IMR-90 (cell line): ENCODE measurements around the gene DCAKD. TPM values are rescaled to one million over a fixed set of nuclear protein-coding genes. Genes with fewer than 3 reads are reported as not detected.

Experiments
- ATAC-seq: fragments of 200-7000 bp; cut with Tn5 transposase; 2 replicates; pipeline ENCODE4 v1.9.1; 2020; ENCODE audit warnings: low read depth, mild to moderate bottlenecking, moderate library complexity
- BruUV-seq: library from RNA; stranded (reverse); fragments of 400-500 nt; replicated peaks from 2 replicates; lab custom pipeline; 2021; lab: Mats Ljungman, UMichigan
- CTCF ChIA-PET: fragments of 300-600 bp; formaldehyde crosslinking; extraction: SDS; loops from one replicate; lab custom pipeline; 2021; ENCODE audit warnings: antibody characterized with exemption; lab: Yijun Ruan, JAX
- POLR2A ChIA-PET: fragments of 300-600 bp; sonication (Branson Sonifier 250); formaldehyde crosslinking; loops from one replicate; lab custom pipeline; 2022; ENCODE audit warnings: antibody characterized with exemption; ENCODE audit not compliant: unreplicated experiment; lab: Charles Lee
- DNase-seq: peaks from one replicate; pipeline ENCODE4 v3.0.0; 2013
- H2AFZ ChIP-seq: replicated peaks from 2 replicates; pipeline ENCODE3; 2013; ENCODE audit warnings: low read length, mild to moderate bottlenecking; ENCODE audit not compliant: poor library complexity
- H2AK5ac ChIP-seq: 2 replicates; pipeline ENCODE4 v1.6.1; 2013; ENCODE audit warnings: low read depth, low read length, inconsistent platforms
- H2AK9ac ChIP-seq: replicated peaks from 2 replicates; pipeline ENCODE3; 2013; ENCODE audit warnings: mild to moderate bottlenecking, low read depth, low read length, moderate library complexity; ENCODE audit not compliant: poor library complexity
- H2BK120ac ChIP-seq: 2 replicates; pipeline ENCODE4 v1.6.1; 2013; ENCODE audit warnings: low read depth, low read length, inconsistent platforms
- H2BK15ac ChIP-seq: 3 replicates; pipeline ENCODE4 v1.6.1; 2013; ENCODE audit warnings: low read depth, low read length, inconsistent platforms
- H2BK20ac ChIP-seq: 2 replicates; pipeline ENCODE4 v1.6.1; 2013; ENCODE audit warnings: low read depth, mild to moderate bottlenecking, inconsistent platforms, low read length, moderate library complexity
- H2BK5ac ChIP-seq: 2 replicates; pipeline ENCODE4 v1.6.1; 2013; ENCODE audit warnings: mild to moderate bottlenecking, low read depth, low read length, inconsistent platforms; ENCODE audit not compliant: poor library complexity, severe bottlenecking
- H3K14ac ChIP-seq: replicated peaks from 2 replicates; pipeline ENCODE4 v1.6.1; 2013; ENCODE audit warnings: low read depth, low read length, inconsistent platforms
- H3K18ac ChIP-seq: 2 replicates; pipeline ENCODE4 v1.6.1; 2013; ENCODE audit warnings: low read depth, low read length, control low read depth
- H3K23ac ChIP-seq: 2 replicates; pipeline ENCODE4 v1.6.1; 2013; ENCODE audit warnings: low read depth, low read length, inconsistent platforms
- H3K27ac ChIP-seq: 2 replicates; pipeline ENCODE4 v1.5.1; 2013; ENCODE audit warnings: mild to moderate bottlenecking, control low read depth, low read length; ENCODE audit not compliant: insufficient read depth
- H3K27me3 ChIP-seq: 2 replicates; pipeline ENCODE4 v1.6.1; 2013; ENCODE audit warnings: low read length; ENCODE audit not compliant: control insufficient read depth, insufficient read depth
- H3K36me3 ChIP-seq: 2 replicates; pipeline ENCODE4 v1.6.1; 2013; ENCODE audit warnings: low read length, mixed read lengths; ENCODE audit not compliant: control insufficient read depth, insufficient read depth
- H3K4ac ChIP-seq: 2 replicates; pipeline ENCODE4 v1.6.1; 2013; ENCODE audit warnings: low read depth, low read length, inconsistent platforms
- H3K4me1 ChIP-seq: 2 replicates; pipeline ENCODE4 v1.6.1; 2013; ENCODE audit warnings: low read length, mixed read lengths; ENCODE audit not compliant: control insufficient read depth, insufficient read depth
- H3K4me2 ChIP-seq: 2 replicates; pipeline ENCODE4 v1.6.1; 2013; ENCODE audit warnings: low read depth, mild to moderate bottlenecking, control low read depth, low read length, moderate library complexity
- H3K4me3 ChIP-seq: 2 replicates; pipeline ENCODE4 v1.5.1; 2013; ENCODE audit warnings: low read depth, mild to moderate bottlenecking, control low read depth, low read length, moderate library complexity; ENCODE audit not compliant: insufficient read depth
- H3K56ac ChIP-seq: 2 replicates; pipeline ENCODE4 v1.6.1; 2013; ENCODE audit warnings: low read length, inconsistent platforms; ENCODE audit not compliant: insufficient read depth; ENCODE audit errors: extremely low read depth
- H3K79me1 ChIP-seq, 2 experiments: 2 replicates each; pipeline ENCODE4 v1.6.1; 2013; ENCODE audit warnings: low read length in 2 of 2, inconsistent platforms in 1 of 2, low read depth in 1 of 2
- H3K9ac ChIP-seq: 2 replicates; pipeline ENCODE4 v1.6.1; 2013; ENCODE audit warnings: low read depth, low read length, control low read depth
- H3K9me1 ChIP-seq: 2 replicates; pipeline ENCODE4 v1.6.1; 2013; ENCODE audit warnings: low read length, inconsistent platforms; ENCODE audit not compliant: insufficient read depth
- H3K9me3 ChIP-seq: 2 replicates; pipeline ENCODE4 v1.6.1; 2013; ENCODE audit warnings: low read length; ENCODE audit not compliant: control insufficient read depth, insufficient read depth
- H4K20me1 ChIP-seq: 2 replicates; pipeline ENCODE4 v1.6.1; 2013; ENCODE audit warnings: low read length, inconsistent platforms; ENCODE audit not compliant: insufficient read depth
- H4K5ac ChIP-seq: 2 replicates; pipeline ENCODE4 v1.6.1; 2013; ENCODE audit warnings: mild to moderate bottlenecking, low read depth, low read length, control low read depth
- H4K8ac ChIP-seq, 2 experiments: 2 replicates each; pipeline ENCODE4 v1.6.1; 2013; ENCODE audit warnings: low read depth in 2 of 2, low read length in 2 of 2, control low read depth in 1 of 2, inconsistent platforms in 1 of 2
- H4K91ac ChIP-seq: 2 replicates; pipeline ENCODE4 v1.6.1; 2013; ENCODE audit warnings: low read depth, low read length, inconsistent platforms; ENCODE audit not compliant: insufficient read depth
- BHLHE40 ChIP-seq: fragments of 150-350 bp; IDR thresholded peaks from 2 replicates; pipeline ENCODE4 v1.6.1; 2016; ENCODE audit warnings: mild to moderate bottlenecking, low read depth, low read length
- FOS ChIP-seq: fragments of 150-350 bp; IDR thresholded peaks from 2 replicates; pipeline ENCODE4 v1.6.1; 2016; ENCODE audit warnings: low read depth, low read length
- MAZ ChIP-seq: IDR thresholded peaks from 2 replicates; pipeline ENCODE4 v1.6.1; 2012; ENCODE audit warnings: low read depth, mild to moderate bottlenecking, low read length, improper control_type of control experiment, moderate library complexity, borderline replicate concordance
- POLR2A ChIP-seq: IDR thresholded peaks from 2 replicates; pipeline ENCODE4 v1.6.1; 2012; ENCODE audit warnings: mild to moderate bottlenecking, low read depth, low read length
- RAD21 ChIP-seq: IDR thresholded peaks from 2 replicates; pipeline ENCODE4 v1.6.1; 2012; ENCODE audit warnings: low read length, improper control_type of control experiment
- RFX5 ChIP-seq: IDR thresholded peaks from 2 replicates; pipeline ENCODE4 v1.8.0; 2012; ENCODE audit warnings: low read depth, mild to moderate bottlenecking, low read length, moderate library complexity
- SMC3 ChIP-seq: fragments of 150-350 bp; IDR thresholded peaks from 2 replicates; pipeline ENCODE4 v1.6.1; 2016; ENCODE audit warnings: low read depth, mild to moderate bottlenecking, antibody characterized with exemption, low read length, moderate library complexity
- WGBS, 2 experiments: methylation state at CpG; one replicate each; pipeline versions ENCODE4 v1.1.5 to v1.1.7; 2013; ENCODE audit warnings: missing lambda C conversion rate in 2 of 2; ENCODE audit not compliant: insufficient read length in 1 of 2; ENCODE audit errors: extremely low coverage in 2 of 2; 5-methylcytosine and 5-hydroxymethylcytosine counted together
- dilution Hi-C: fragments of 300-500 bp; cut with HindIII; formaldehyde crosslinking; loops from one replicate; pipeline ENCODE4 v1.14.3; 2018; ENCODE audit warnings: low sequenced_read_pairs; ENCODE audit not compliant: unreplicated experiment
- in situ Hi-C: fragments of 300-500 bp; cut with MboI; formaldehyde crosslinking; loops from 3 replicates; pipeline ENCODE4 v1.14.3; 2019; ENCODE audit warnings: low sequenced_read_pairs, inconsistent platforms, mixed read lengths
- intact Hi-C: fragments of 100-400 bp; cut with micrococcal nuclease; formaldehyde crosslinking; loops from 2 replicates; pipeline ENCODE4 v1.10.0; 2022
- polyA plus RNA-seq, 3 experiments: library from polyadenylated mRNA; depleted of rRNA; stranded (reverse); fragments of >200 nt; gene quantifications; 2 replicates each; pipeline ENCODE4 v1.2.3, GENCODE V29; 2012; ENCODE audit warnings: low replicate concordance in 1 of 3
- total RNA-seq: library from RNA; depleted of rRNA; stranded (reverse); fragments of >200 nt; gene quantifications from 2 replicates; pipeline ENCODE4 v1.2.3, GENCODE V29; 2012
- TF ChIP-seq, protein P1 (sequence below): conservative IDR thresholded peaks from 2 replicates; pipeline ENCODE4 v1.5.1; 2012; ENCODE audit warnings: mild to moderate bottlenecking, low read depth, low read length, improper control_type of control experiment
- TF ChIP-seq, protein P2 (sequence below): fragments of 150-350 bp; IDR thresholded peaks from 2 replicates; pipeline ENCODE4 v1.6.1; 2016; ENCODE audit warnings: low read depth, mild to moderate bottlenecking, low read length, moderate library complexity, borderline replicate concordance

DCAKD gene
- total and polyA plus RNA-seq, 2 of the 4 experiments (the other 2 are of a cell fraction): 31.3 to 47.9 TPM

- intact Hi-C loops: no loop called here
- Histone ChIP-seq H3K79me1 (peaks cover 2 to 12% of the 10 kb centered on the region in 2 experiments; a peak in 1 of 4 replicates), H3K9me3 (no peaks in the 10 kb centered on the region), H2BK5ac (no peak overlapping the region), H3K4me1 (peaks cover 17% of the 10 kb centered on the region; the same call in 1 of the 2 replicates), H2BK20ac (no peak overlapping the region), H3K23ac (no peak overlapping the region), H3K4me3 (no peak overlapping the region), H2AK5ac (no peak overlapping the region), H3K9ac (no peak overlapping the region), H3K18ac (no peak overlapping the region), H3K9me1 (peaks cover 6% of the 10 kb centered on the region; the same call in 1 of the 2 replicates), H2AK9ac (no peak overlapping the region), H4K20me1 (peaks cover 8% of the 10 kb centered on the region; the same call in 1 of the 2 replicates), H3K4ac (no peak overlapping the region), H3K56ac (no peak overlapping the region), H2BK15ac (no peak overlapping the region), H4K91ac (no peak overlapping the region), H2BK120ac (no peak overlapping the region), H4K8ac (no peak overlapping the region), H2AFZ (no peak overlapping the region), H4K5ac (no peak overlapping the region), H3K27me3 (no peaks in the 10 kb centered on the region), H3K14ac (no peak overlapping the region), H3K36me3 (peaks cover 43% of the 10 kb centered on the region), H3K4me2 (no peak overlapping the region), H3K27ac (no peak overlapping the region)
- ATAC-seq (no peak), DNase-seq (no peak)
- no TSS peak for BruUV-seq
- no peak for TF ChIP-seq MAZ
- TF ChIP-seq, protein P1, sequence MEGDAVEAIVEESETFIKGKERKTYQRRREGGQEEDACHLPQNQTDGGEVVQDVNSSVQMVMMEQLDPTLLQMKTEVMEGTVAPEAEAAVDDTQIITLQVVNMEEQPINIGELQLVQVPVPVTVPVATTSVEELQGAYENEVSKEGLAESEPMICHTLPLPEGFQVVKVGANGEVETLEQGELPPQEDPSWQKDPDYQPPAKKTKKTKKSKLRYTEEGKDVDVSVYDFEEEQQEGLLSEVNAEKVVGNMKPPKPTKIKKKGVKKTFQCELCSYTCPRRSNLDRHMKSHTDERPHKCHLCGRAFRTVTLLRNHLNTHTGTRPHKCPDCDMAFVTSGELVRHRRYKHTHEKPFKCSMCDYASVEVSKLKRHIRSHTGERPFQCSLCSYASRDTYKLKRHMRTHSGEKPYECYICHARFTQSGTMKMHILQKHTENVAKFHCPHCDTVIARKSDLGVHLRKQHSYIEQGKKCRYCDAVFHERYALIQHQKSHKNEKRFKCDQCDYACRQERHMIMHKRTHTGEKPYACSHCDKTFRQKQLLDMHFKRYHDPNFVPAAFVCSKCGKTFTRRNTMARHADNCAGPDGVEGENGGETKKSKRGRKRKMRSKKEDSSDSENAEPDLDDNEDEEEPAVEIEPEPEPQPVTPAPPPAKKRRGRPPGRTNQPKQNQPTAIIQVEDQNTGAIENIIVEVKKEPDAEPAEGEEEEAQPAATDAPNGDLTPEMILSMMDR: no peak
- no peak for TF ChIP-seq SMC3
- no peak for TF ChIP-seq RFX5
- TF ChIP-seq RAD21: no peak
- no peak for TF ChIP-seq BHLHE40
- no peak for TF ChIP-seq POLR2A
- TF ChIP-seq FOS: no peak
- TF ChIP-seq, protein P2, sequence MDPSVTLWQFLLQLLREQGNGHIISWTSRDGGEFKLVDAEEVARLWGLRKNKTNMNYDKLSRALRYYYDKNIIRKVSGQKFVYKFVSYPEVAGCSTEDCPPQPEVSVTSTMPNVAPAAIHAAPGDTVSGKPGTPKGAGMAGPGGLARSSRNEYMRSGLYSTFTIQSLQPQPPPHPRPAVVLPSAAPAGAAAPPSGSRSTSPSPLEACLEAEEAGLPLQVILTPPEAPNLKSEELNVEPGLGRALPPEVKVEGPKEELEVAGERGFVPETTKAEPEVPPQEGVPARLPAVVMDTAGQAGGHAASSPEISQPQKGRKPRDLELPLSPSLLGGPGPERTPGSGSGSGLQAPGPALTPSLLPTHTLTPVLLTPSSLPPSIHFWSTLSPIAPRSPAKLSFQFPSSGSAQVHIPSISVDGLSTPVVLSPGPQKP: no peak
- in situ Hi-C loops: no loop called here
- 92% methylated on average over 3 of the region's 7 CpGs; no CpG with 5 or more reads in 1 of the 2 experiments for WGBS, 2 experiments
- dilution Hi-C loops: no loop called here
- POLR2A ChIA-PET: no interaction called here
- CTCF ChIA-PET: no interaction called here
These were observed 22.3 kb downstream of the DCAKD start for GRCh38 chr17:45029096-45029495.
